C4-2B (cell line): ENCODE measurements around the gene USHBP1.

Source experiments
- H3K27ac ChIP-seq: fragments of 450-650 bp; 2 replicates; pipeline ENCODE4 v1.5.1; 2017
- ZFX ChIP-seq: fragments of 450-650 bp; IDR thresholded peaks from 2 replicates; pipeline ENCODE4 v1.6.1; 2017
- TF ChIP-seq, protein P1 (sequence below): fragments of 450-650 bp; conservative IDR thresholded peaks from 2 replicates; pipeline ENCODE4 v1.5.1; 2017; ENCODE audit warnings: mild to moderate bottlenecking

The USHBP1 gene

GRCh38 chr19:17216058-17216670 lies 48.4 kb downstream of the USHBP1 start:
- TF ChIP-seq, protein P1, sequence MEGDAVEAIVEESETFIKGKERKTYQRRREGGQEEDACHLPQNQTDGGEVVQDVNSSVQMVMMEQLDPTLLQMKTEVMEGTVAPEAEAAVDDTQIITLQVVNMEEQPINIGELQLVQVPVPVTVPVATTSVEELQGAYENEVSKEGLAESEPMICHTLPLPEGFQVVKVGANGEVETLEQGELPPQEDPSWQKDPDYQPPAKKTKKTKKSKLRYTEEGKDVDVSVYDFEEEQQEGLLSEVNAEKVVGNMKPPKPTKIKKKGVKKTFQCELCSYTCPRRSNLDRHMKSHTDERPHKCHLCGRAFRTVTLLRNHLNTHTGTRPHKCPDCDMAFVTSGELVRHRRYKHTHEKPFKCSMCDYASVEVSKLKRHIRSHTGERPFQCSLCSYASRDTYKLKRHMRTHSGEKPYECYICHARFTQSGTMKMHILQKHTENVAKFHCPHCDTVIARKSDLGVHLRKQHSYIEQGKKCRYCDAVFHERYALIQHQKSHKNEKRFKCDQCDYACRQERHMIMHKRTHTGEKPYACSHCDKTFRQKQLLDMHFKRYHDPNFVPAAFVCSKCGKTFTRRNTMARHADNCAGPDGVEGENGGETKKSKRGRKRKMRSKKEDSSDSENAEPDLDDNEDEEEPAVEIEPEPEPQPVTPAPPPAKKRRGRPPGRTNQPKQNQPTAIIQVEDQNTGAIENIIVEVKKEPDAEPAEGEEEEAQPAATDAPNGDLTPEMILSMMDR: no peak
- TF ChIP-seq ZFX: no peak
- H3K27ac ChIP-seq: peak overlapping the region; percentile 80

DNA sequence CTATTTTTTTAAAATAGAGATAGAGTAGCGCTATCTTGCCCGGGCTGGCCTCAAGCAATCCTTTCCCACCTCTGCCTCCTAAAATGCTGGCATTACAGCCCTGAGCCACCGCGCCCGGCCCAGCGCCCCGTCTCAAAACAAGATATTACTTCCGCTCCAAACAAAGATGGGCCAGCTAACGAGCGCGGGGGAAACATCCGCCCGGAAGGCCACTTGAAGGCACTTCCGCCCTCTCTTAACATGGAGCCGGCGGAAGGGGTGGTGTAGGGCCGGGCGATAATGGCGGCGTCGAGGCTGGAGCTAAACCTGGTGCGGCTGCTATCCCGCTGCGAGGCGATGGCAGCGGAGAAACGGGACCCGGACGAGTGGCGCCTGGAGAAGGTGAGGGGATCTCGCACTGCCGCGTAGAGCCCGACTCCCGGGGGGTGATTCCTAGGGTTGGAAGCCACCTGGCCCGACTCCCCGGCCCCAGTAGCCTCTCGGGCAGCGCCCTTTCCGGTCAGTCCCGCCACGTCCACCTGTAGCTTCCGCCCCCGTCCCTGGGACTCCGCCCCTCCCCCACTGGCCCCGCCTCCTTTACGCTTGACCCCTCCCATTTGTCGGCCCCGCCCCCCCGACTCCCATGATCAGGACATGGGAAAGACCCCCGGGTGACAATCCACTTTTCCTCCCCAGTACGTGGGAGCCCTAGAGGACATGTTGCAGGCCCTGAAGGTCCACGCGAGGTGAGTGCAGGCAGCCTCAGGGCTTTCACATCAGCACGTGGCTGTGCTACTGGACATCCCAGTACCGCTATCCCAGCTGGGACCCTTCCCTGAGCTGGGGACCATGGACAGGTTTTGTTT lies 49.2 kb downstream of the USHBP1 start, which contains the start of gene USE1:
TSS of gene USE1 (plus strand) at position 231 of the 845 bp plus-strand sequence. CDS start at position 280, 49 bp downstream.
- TF ChIP-seq ZFX: no peak
- peak within 1 kb of the TSS; percentile 80 for H3K27ac ChIP-seq

DNA sequence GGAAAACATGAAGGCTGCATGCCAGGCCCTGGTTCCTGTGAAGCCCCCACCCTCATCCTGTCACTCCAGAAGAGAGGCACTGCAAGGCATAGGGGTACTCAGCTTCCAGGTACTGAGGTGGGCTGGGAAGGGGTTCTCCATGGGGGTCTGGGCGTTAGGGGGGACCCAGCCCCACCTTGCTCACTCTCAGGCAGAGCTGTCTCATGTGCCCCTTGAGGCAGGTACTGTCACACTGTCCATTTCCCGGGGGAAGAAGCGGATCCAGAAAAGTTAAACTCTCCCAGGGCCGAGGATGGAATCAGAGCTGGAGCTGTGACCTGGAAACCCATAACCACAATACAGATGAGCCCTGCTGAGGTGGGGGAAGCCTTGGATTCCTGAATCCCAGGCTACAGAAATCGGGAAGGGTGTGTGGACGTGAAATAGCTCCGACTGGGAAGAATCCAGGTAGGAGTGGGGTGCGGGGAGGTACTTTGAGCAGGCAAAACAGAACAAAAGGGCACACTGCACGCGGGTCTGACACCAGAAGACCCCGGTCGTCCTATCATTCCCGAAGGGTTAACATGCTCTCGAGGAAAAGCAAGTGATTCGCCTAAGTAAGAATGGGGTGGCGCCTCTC lies 49.9 kb downstream of the USHBP1 start:
- no peak for TF ChIP-seq ZFX
- TF ChIP-seq, protein P1: no peak
- H3K27ac ChIP-seq: peak overlapping the region; percentile 80

- H3K27ac ChIP-seq: no peak overlapping the region
These were observed 51.2 kb downstream of the USHBP1 start for GRCh38 chr19:17213334-17213733.

GRCh38 chr19:17211547-17212446 lies 52.7 kb downstream of the USHBP1 start:
- H3K27ac ChIP-seq: no peak overlapping the region
- TF ChIP-seq ZFX: no peak
- TF ChIP-seq, protein P1: no peak

More at GRCh38 chr19:17213334-17213733, 51.2 kb downstream of the USHBP1 start:
- TF ChIP-seq, protein P1: no peak
- no peak for TF ChIP-seq ZFX

DNA sequence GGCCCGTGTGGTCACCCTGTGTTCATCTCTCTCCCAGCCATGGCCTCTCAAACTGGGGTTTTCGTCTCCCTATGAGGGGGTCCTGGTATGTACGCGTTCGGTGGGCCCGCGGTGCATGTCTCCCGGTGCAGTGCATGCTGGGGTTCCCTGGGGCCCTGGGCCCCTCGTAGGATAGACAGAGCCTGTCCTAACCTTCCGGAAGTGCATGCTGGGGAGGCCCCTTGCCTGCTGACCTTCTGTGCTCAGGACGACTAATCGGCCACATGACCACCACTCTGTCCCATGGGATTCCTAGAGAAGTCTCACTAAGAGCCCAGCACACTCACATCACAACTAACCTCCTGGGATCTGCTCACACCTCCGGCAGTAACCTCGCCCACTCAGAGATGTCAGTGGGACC lies 54.2 kb downstream of the USHBP1 start:
- no peak for TF ChIP-seq ZFX
- TF ChIP-seq, protein P1: no peak
- H3K27ac ChIP-seq: no peak overlapping the region
